ENCODE data around the gene AMH.

AMH gene

GRCh38 chr19:2221918-2222317 lies 27.2 kb upstream of the AMH start:
- no peak for DNase-seq

- no peak for DNase-seq
These were observed 25.7 kb upstream of the AMH start for GRCh38 chr19:2223391-2223790.

GRCh38 chr19:2223959-2224358 lies 25.2 kb upstream of the AMH start:
- DNase-seq = no peak

- no peak for DNase-seq
These were observed 24.3 kb upstream of the AMH start for GRCh38 chr19:2224754-2225349.

GRCh38 chr19:2225415-2226050 lies 23.6 kb upstream of the AMH start:
- no peak for DNase-seq

- DNase-seq = no peak
These were observed 22.9 kb upstream of the AMH start for GRCh38 chr19:2226051-2226839.

GRCh38 chr19:2226840-2227360 lies 22.2 kb upstream of the AMH start:
- DNase-seq = no peak

GRCh38 chr19:2227415-2228156 lies 21.5 kb upstream of the AMH start:
- no peak for DNase-seq

GRCh38 chr19:2228157-2229030 lies 20.7 kb upstream of the AMH start:
- no peak for DNase-seq

- no peak for DNase-seq
These were observed 19.8 kb upstream of the AMH start for GRCh38 chr19:2229103-2230032.

- DNase-seq = no peak
These were observed 19.0 kb upstream of the AMH start for GRCh38 chr19:2230033-2230531.

GRCh38 chr19:2230807-2231533 lies 18.2 kb upstream of the AMH start:
- no peak for DNase-seq

- no peak for DNase-seq
These were observed 17.4 kb upstream of the AMH start for GRCh38 chr19:2231621-2232221.

GRCh38 chr19:2232286-2233151 lies 16.6 kb upstream of the AMH start:
- DNase-seq = no peak

- DNase-seq = no peak
These were observed 15.4 kb upstream of the AMH start for GRCh38 chr19:2233601-2234280.

- no peak for DNase-seq
These were observed 14.1 kb upstream of the AMH start for GRCh38 chr19:2234996-2235380.

- no peak for DNase-seq
These were observed 13.6 kb upstream of the AMH start for GRCh38 chr19:2235381-2236063.

GRCh38 chr19:2236064-2236313 lies 13.1 kb upstream of the AMH start:
- DNase-seq = no peak

Data from GOT3 (cell line).